ENCODE data around the gene TCL1B. TPM values are rescaled to one million over a fixed set of nuclear protein-coding genes. Genes with fewer than 3 reads are reported as not detected.
A peak's percentile ranks its signal among the peaks of the same experiment; 100 is the strongest.

Gene TCL1B
- total RNA-seq, 1 donor from 2014 or later: not detected

DNA sequence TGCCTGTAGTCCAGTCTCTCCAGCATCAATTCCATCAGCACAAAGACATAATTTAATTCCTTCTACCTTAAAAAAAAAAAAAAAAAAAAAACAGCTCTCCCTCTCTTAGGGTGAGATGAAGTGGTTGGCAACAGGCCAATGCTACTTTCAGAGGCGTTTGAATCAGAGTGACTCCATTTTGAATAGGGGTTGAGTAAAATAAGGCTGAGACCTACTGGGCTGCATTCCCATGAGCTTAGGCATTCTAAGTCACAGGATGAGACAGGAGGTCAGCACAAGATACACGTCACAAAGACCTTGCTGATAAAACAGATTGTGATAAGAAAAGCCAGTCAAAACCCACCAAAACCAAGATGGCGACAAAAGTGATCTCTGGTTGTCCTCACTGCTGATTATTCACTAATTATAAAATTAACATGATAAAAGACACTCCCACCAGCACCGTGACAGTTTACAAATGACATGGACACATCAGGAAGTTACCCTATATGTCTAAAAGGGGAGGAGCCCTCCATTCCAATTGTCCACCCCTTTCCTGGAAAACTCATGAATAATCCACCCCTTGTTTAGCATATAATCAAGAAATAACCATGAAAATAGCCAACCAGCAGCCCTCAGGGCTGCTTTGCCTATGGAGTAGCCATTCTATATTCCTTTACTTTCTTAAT, 6.9 kb upstream of the TCL1B start:
- Mint-ChIP-seq H3K4me3 (ENCODE audit: unreplicated experiment) (no peak overlapping the region), H3K4me1 (ENCODE audit: low read depth) (no peaks in the 10 kb centered on the region), H3K9me3 (ENCODE audit: low read depth) (no peaks in the 10 kb centered on the region), H3K27ac (ENCODE audit: unreplicated experiment) (no peak overlapping the region), H3K36me3 (ENCODE audit: low read depth) (no peaks in the 10 kb centered on the region), H3K27me3 (ENCODE audit: low read depth) (peaks cover 15% of the 10 kb centered on the region)
- DNase-seq (ENCODE audit: low spot score): no peak
- no peak for TF ChIP-seq CTCF (IDR thresholded peaks at IDR 0.05)

- DNase-seq (ENCODE audit: low spot score): no peak
- Mint-ChIP-seq H3K4me1 (ENCODE audit: low read depth) (no peaks in the 10 kb centered on the region), H3K4me3 (ENCODE audit: unreplicated experiment) (no peak overlapping the region), H3K9me3 (ENCODE audit: low read depth) (no peaks in the 10 kb centered on the region), H3K36me3 (ENCODE audit: low read depth) (no peaks in the 10 kb centered on the region), H3K27ac (ENCODE audit: unreplicated experiment) (no peak overlapping the region), H3K27me3 (ENCODE audit: low read depth) (peaks cover 15% of the 10 kb centered on the region)
- TF ChIP-seq CTCF (IDR thresholded peaks at IDR 0.05): peak; percentile 31
Measured at GRCh38 chr14:95679998-95680735, 6.1 kb upstream of the TCL1B start.

GRCh38 chr14:95681153-95681552, 5.1 kb upstream of the TCL1B start:
- Mint-ChIP-seq H3K27ac (ENCODE audit: unreplicated experiment) (no peak overlapping the region), H3K27me3 (ENCODE audit: low read depth) (peaks cover 15% of the 10 kb centered on the region), H3K36me3 (ENCODE audit: low read depth) (no peaks in the 10 kb centered on the region), H3K4me1 (ENCODE audit: low read depth) (no peaks in the 10 kb centered on the region), H3K9me3 (ENCODE audit: low read depth) (no peaks in the 10 kb centered on the region), H3K4me3 (ENCODE audit: unreplicated experiment) (no peak overlapping the region)
- TF ChIP-seq CTCF (IDR thresholded peaks at IDR 0.05): no peak
- no peak for DNase-seq (ENCODE audit: low spot score)

DNA sequence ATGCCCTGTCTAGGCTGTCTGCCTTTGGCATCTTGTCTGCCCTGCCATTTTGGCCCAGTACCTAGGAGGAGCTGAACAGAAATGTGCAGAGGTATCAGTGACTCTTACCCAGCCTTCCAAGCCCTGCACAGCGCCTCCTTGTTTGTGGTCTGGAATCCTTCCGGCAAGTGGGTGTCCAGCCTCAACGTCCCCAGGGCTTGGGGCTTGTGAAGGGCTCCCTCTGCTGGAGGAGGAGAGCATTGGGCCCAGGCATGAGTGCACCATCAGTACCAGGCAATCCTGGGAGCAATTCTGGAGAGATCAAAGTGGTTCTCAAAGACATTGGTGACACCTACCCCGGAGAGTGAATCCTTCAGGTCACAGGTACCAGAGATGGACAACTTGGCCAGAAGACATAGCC, 2.4 kb upstream of the TCL1B start:
- Mint-ChIP-seq H3K36me3 (ENCODE audit: low read depth) (no peaks in the 10 kb centered on the region), H3K27ac (ENCODE audit: unreplicated experiment) (no peak overlapping the region), H3K4me3 (ENCODE audit: unreplicated experiment) (no peak overlapping the region), H3K4me1 (ENCODE audit: low read depth) (no peaks in the 10 kb centered on the region), H3K27me3 (ENCODE audit: low read depth) (peaks cover 10% of the 10 kb centered on the region), H3K9me3 (ENCODE audit: low read depth) (no peaks in the 10 kb centered on the region)
- no peak for DNase-seq (ENCODE audit: low spot score)
- peak; percentile 31 for TF ChIP-seq CTCF (IDR thresholded peaks at IDR 0.05)

- Mint-ChIP-seq H3K36me3 (ENCODE audit: low read depth) (no peaks in the 10 kb centered on the region), H3K27me3 (ENCODE audit: low read depth) (peaks cover 4% of the 10 kb centered on the region), H3K9me3 (ENCODE audit: low read depth) (no peaks in the 10 kb centered on the region), H3K4me1 (ENCODE audit: low read depth) (no peaks in the 10 kb centered on the region), H3K4me3 (ENCODE audit: unreplicated experiment) (no peak overlapping the region), H3K27ac (ENCODE audit: unreplicated experiment) (no peak overlapping the region)
- no peak for DNase-seq (ENCODE audit: low spot score)
- TF ChIP-seq CTCF (IDR thresholded peaks at IDR 0.05): no peak
Measured at GRCh38 chr14:95686935-95687334, 709 bp downstream of the TCL1B start.
